DMS114 treated with DMSO at 0.1 percent for 48 hours (cell line): ENCODE data around the gene HHAT.

Experiments used
- DNase-seq: peaks from one replicate; lab custom pipeline; 2025; ENCODE audit not compliant: unreplicated experiment; lab: John Stamatoyannopoulos, UW

The HHAT gene

DNA sequence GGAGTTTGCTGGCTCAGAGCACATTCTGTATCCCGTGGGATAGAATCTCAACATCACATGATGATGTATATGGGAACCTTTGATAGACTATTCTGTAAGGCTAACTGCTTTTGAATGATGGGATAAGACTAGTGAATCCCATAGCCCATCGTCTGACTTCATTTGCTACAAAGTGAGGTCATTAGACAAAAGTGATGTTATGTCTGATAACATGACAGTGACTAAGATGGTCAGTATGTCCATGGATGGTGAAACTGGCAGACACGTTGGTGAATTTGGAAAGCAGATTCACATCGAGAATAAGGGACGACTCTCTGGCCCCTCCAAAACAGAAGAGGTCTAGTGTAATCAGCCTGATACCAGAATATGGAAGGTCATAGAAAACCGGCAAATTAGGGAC lies 108.4 kb downstream of the HHAT start:
- no peak for DNase-seq

GRCh38 chr1:210437781-210438180 lies 109.1 kb downstream of the HHAT start:
- no peak for DNase-seq

DNA sequence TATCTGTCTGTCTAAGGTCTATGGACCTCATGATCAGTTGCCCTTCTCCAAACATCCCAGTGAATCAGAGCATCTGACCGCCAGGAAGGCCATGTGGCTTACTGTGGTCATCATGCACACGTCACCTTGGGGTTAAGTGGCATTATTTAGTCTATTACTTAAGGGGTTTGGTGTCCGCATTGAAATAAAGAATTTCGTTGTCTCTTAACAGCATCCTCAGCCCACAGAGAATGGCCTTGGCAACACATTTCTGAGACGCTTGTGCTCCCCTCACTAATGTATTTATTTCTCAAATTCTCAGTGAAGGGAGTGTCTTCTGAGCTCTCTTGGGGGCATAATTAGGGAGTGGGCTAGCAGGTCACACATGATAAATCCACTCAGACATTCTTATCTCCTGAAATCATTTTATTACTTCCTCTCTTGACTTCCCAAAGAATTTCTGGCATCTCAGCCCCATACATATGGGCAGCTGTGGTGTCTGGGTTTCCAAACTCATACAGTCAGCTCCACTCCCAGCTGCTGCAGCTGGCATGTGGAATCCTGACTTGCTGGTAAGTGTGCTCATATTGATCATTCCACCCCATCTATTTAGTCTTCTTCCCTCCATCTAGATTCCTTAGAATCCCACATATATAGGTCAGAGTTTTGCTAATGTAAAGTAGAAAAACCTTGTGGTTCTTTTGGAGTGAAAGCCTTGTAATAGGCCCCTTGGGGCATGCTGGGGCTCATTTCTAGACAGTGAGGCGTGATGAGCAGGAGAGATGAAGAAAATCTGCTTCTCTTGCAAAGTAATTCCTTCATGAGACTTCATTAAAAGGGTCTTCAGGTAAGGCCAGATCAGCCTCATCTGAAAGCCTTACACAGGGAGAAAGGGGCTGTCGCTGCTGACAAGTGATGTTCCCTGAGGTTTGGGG lies 110.5 kb downstream of the HHAT start:
- DNase-seq, result no peak

- no peak for DNase-seq
Measured at GRCh38 chr1:210440081-210440480, 111.4 kb downstream of the HHAT start.

DNA sequence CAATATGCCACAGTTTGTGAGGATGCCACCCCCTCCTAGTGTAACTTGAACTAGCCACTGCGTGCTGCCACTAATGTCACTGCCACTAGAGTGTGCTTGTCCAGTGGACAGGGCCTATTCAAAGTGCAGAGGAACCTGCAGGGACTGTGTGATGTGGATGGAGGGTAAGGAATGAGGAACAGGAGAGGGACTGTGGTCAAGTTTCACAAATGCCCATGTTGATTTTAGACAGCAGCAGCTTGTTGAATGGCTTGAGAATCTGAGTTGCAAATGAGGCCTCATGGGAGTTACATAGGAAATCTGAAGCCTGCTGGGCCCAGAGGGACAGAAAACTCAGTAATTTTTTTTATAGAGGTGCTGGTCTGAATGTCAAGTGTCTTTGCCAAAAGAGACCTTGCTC lies 112.3 kb downstream of the HHAT start:
- DNase-seq, result no peak

- DNase-seq, result no peak
Measured at GRCh38 chr1:210445485-210445884, 116.8 kb downstream of the HHAT start.

GRCh38 chr1:210445931-210446330 lies 117.2 kb downstream of the HHAT start:
- DNase-seq, result no peak

- no peak for DNase-seq
Measured at GRCh38 chr1:210446479-210446878, 117.8 kb downstream of the HHAT start.

DNA sequence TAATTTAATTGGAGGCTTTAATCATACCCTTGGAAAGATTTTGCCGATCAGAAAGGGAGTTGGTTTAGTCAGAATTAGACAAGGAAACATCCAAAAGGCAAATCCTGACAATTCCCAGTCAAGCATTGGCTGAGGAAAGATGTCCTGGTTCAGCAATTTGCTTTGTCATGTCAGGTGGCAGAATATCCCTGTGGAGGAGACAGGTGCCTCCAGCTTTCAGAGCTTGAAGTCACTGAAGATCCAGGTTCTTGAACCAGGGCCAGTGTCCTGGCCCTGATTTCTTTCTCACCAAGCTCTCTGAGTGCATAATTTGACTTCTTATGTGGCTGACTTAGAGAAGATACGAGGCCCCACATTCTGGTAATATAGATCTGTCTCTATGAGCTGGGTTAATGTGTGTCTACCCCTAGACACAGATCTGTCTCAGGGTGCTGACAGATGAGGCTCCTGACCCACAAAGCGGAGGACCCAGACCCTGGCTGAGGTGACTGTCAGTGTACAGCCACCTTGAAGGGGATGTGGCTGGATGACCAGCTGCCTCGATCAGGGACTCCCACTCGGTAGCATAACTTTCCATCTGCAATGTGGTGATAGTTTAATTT lies 118.9 kb downstream of the HHAT start:
- no peak for DNase-seq

GRCh38 chr1:210448297-210448892 lies 119.7 kb downstream of the HHAT start:
- DNase-seq, result peak; percentile 55

GRCh38 chr1:210455840-210456603 lies 127.3 kb downstream of the HHAT start:
- no peak for DNase-seq

- DNase-seq, result no peak
Measured at GRCh38 chr1:210456731-210457255, 128.1 kb downstream of the HHAT start.

DNA sequence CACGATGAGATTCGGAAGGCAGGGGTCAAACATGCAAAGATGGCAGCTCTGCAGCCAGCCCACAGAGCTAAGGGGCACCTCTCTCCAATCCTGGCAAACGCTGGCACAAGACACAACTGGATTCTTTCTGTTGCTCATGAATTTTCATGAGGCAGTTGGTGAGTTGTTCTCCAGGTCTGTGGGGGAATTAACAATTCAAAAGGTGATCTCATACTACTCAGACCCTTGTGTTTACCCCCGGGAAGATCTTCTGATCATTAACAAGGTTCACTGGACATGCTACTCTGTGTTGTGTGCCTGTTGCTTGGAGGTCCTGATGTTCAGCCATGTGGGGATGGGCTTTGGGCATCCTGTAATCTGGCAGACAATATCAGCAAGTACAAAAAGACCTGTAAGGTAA lies 128.9 kb downstream of the HHAT start:
- DNase-seq, result no peak

DNA sequence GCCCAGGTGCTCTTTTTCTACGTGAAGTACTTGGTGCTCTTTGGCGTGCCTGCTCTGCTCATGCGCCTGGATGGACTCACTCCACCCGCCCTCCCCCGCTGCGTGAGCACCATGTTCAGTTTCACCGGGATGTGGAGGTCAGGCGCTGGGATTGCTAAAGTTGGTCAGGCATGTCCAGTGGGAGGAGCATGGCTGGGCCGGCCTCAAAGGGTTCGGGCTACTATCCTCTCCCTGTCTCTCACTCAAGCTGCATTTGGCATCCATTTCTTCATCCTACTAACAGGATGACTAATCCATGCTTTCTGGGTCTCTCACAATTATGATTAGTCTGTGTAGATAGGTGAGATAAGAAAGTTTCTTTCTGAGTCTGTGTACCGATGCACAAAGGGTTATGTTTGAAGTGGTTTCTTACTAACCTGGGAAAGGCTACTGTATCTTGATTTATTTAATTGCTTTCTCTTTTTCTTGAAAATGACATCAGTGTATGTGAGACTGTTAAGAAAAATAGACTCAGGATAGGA lies 135.9 kb downstream of the HHAT start:
- no peak for DNase-seq

DNA sequence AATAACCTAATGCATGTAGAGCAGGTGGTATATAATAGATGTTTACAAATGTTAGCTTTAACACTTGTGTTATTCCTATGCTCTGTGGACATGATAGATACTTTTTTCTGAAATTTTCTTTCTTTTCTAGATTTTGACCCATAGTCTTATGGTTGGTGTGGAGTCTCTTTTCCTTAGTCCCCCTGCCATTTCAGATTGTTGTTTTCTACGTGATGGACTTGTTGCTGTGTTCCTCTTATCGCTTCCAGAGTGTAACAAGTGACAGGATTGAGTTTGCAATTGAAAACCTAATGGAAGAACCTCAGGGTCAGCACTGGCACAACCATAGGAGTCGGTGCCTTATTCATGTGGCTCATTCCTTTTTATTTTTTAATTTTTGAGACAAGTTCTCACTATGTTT lies 136.4 kb downstream of the HHAT start:
- DNase-seq, result no peak

DNA sequence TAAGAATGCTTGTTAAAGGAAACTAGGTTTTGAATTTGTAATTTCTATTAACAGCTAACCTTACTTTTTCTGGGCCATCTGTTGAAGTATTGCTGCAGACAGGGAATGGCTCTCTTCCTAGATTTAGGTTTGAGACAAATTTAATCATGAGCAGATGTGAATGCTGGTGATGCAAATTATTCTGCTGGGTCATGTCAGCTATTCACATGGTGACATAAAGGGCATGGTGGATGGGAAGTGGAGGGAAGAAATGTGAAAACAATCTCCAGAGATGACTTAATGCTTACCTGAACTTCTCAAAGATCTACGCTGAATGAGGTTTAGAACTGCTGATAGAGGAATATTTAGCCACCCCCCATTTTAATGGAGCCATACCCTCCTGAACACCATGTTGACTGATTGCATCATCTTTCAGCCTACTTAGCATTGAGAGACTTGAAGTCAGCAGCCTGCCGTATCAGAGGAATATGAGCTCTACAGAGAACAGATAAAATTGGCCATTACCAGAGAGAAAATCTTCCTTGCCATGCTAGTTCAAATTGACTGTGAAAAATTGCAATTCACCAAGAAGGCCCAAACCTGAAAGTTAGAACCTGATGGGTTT lies 138.8 kb downstream of the HHAT start:
- DNase-seq, result no peak

- DNase-seq, result no peak
Measured at GRCh38 chr1:210469441-210469840, 140.7 kb downstream of the HHAT start.

- DNase-seq, result no peak
Measured at GRCh38 chr1:210475321-210475720, 146.6 kb downstream of the HHAT start.

DNA sequence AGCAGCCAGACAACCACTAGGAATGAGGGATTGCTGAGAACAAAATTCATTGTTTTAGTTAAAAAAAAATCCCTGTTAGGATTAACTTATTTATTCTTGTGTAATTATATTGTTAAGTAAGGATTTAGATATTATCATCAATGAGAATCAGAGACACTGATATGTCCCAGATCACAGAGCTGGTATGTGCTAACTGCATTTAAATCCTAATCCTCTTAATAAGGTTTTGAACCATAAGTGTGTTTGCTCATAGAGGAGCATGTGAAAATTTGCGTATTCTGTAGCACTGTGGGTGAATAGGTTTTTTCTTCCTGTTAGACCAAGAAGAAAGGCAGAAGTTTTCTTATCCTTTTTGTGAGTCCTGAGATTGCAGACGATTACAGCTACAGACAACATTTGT lies 147.1 kb downstream of the HHAT start:
- DNase-seq, result no peak

- no peak for DNase-seq
Measured at GRCh38 chr1:210476730-210477129, 148.0 kb downstream of the HHAT start.
